Hematopoietic multipotent progenitor cell (in vitro differentiated cells): ENCODE data around the gene IP6K2. TPM values are rescaled to one million over a fixed set of nuclear protein-coding genes. Genes with fewer than 3 reads are reported as not detected.
"Not testable (repeated sequence)": the region's sequence is repeated elsewhere in the genome, so short reads cannot be mapped to it uniquely, and the experiment has no call there.

ENCODE experiments used
- DNase-seq, 3 donors: peaks; one replicate each; pipeline ENCODE4 v3.0.0-alpha.2; 2011 to 2015; ENCODE audit warnings: low read depth in 2 of 3, low spot score in 2 of 3
- total RNA-seq: library from RNA; depleted of rRNA; stranded (reverse); fragments of >200 nt; gene quantifications from one replicate; pipeline ENCODE4 v1.2.3, GENCODE V29; 2012

The IP6K2 gene
- total RNA-seq: 165 TPM

GRCh38 chr3:48716982-48717746, at the start of gene IP6K2:
TSS of gene IP6K2 (minus strand) at chr3:48717221. CDS start at chr3:48695291, 21,930 bp downstream.
- peak; percentile 85 to 99 (median 96) for DNase-seq

GRCh38 chr3:48765376-48765775, 48.4 kb upstream of the IP6K2 start:
- no peak for DNase-seq

GRCh38 chr3:48762816-48763215, 45.8 kb upstream of the IP6K2 start:
- no peak for DNase-seq

DNA sequence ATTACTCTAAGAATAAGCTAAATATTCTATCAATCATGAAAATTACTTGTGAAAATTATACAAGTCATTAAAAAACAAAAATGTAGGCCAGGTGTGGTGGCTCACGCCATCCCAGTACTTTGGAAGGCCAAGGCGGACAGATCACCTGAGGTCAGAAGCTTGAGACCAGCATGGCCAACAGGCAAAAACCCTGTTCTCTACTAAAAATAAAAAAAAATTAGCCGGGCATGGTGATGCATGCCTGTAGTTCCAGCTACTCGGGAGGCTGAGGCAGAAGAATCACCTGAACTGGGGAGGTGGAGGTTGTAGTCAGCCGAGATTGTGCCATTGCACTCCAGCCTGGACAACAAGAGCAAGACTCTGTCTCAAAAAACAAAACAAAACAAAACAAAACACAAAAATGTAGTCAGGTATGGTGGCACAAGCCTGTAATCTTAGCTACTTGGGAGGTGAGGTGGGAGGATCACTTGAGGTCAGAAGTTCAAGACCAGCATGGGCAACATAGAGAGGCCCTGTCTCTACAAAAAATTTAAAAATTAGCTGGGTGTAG, 43.0 kb upstream of the IP6K2 start:
- not testable (repeated sequence) for DNase-seq

DNA sequence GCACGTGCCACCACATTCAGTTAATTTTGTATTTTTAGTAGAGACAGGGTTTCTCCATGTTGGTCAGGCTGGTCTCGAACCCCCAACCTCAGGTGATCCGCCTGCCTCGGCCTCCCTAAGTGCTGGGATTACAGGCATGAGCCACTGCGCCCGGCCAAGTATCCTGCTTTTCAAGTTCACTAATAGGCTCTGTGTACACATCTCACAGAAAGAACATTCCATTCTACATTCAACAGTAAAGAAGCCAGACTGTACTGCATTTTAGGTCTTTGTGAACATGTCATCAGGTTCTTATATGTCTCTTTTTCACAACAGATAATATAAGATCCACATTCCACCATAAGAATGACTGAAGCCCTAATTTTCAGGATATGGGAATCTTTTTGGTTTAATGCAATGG, 42.5 kb upstream of the IP6K2 start:
- DNase-seq: not testable (repeated sequence)

DNA sequence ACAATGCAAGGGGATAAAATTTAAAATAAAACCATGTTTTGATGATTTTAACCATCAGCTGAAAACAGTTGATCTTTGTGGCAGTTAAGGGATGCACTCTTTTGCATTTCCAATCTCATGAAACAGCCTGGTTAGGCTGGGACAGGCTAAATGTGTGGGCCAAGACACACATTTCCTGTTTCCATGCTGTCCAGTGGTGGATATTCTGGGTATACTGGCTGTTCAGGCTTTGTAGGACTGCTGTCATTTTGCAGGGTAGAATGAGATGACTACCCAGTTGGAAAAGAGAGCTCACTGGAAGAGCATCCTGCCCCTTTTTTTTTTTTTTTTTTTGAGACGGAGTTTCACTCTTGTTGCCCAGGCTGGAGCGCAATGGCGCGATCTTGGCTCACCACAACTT, 42.0 kb upstream of the IP6K2 start:
- no peak for DNase-seq

GRCh38 chr3:48756640-48757039, 39.6 kb upstream of the IP6K2 start:
- no peak for DNase-seq

DNA sequence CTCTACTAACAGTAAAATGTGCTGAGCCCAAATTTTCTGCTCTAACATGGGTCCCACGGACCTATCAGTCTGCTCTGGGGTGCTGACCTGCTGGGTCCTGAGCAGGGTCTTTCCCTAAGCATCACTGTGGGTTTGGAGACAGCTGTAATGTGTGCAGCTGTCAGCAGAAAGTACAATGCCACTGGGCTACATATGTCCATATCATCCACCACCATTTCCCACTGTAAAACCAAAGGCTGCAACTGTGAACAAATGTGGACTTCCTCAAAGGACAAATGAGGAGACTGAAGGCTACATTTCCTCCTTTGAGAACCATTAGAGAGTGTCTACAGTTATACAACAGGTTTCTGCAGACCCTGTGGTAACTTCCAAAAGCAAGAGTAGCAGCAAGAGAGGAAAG, 33.8 kb upstream of the IP6K2 start:
- DNase-seq: no peak

DNA sequence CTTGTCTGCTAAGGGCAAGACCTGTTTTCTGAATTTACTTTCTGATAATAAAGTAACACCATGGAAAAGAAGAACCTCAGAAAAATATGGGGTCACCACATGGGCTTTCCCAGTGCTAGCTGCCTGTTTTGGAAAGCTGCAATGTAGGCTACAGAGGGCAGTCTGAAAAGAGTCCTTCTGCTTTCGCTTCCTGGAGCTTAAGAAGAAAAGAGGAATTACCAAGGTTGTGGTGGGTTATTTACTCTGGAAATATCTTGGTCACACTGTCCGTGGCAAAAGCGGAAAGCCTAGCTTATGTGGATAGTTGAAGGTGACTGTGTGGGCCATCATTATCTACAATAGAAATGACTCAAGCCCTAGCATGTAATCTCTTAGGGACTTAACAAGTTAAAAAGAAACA, 31.7 kb upstream of the IP6K2 start:
- no peak for DNase-seq

GRCh38 chr3:48747706-48748105, 30.7 kb upstream of the IP6K2 start:
- DNase-seq: no peak

DNA sequence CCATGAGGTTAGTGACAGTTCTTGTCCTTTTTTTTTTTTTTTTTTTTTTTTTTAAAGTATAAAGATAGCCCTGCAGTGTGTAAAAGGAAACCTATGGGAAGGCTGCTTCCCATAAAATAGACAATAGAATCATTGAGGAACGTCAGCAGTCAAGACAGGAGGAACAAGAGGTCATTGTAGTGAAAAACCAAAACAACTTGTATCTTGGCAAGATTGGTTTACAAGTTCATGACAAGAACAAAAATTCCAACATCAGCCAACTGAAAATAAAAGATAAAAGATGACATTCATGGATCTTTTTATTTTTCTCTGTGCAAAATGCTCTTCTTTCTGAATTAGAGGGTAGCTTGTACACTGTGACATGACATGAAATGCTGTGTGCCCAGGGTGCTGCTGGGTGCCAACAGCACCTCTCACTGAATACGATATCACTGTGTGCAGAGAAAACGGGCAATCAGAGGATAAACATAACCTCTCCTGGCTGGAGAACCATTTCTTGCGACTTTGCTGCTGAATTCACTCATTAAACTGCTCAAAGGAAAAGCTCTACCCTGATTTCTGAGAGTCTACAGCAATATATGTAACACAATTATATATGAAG, 30.1 kb upstream of the IP6K2 start:
- DNase-seq: no peak

DNA sequence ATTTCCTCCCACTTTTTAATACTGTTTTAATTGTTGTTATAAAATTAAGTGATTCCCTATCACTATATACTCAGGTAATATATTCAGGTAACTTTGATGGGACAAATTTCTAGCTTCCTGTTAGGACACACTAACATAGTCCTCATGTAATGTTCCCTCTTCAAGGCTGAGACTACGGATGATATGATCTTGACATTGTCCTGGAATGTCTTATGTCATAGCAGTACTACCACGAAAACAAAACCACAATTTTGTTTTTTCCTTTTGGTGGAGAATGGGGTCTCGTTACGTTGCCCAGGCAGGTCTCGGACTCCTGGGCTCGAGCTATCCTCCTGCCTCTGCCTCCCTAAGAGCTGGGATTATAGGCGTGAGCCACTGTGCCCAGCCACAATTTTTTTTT, 26.8 kb upstream of the IP6K2 start:
- no peak for DNase-seq

DNA sequence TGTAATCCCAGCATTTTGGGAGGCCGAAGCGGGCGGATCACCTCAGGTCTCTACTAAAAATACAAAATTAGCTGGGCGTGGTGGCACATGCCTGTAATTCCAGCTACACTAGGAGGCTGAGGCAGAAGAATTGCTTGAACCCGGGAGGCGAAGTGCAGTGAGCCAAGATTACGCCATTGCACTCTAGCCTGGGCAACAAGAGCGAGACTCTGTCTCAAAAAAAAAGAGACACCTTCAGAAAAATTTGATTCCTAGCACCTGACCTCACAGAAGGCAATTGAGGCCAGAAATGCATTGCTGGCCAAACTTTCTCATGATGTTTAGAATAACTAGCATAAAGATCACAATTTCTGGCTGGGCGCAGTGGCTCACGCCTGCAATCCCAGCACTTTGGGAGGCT, 24.2 kb upstream of the IP6K2 start:
- DNase-seq: not testable (repeated sequence)

- DNase-seq: peak in 2 of 3 donors; percentile 43 to 59
These were observed 23.2 kb upstream of the IP6K2 start for GRCh38 chr3:48739955-48740823.

DNA sequence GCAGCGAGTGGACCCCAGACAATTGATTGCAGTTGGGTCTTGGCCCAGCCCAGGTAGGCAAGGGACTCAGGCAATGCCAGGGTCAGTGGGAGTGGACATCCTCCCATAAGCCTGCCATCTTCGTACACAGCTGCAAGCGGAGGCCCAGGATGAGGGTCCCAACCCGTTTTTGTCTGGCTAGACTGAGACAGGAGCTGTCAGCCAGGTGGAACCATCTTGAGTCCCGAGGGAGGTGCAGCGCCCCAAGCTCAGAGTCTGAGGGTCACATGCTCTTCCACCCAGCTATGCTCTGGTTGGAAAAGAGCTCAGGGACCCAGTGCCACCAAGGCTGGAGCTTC, 22.6 kb upstream of the IP6K2 start:
- no peak for DNase-seq

- DNase-seq: no peak
These were observed 22.1 kb upstream of the IP6K2 start for GRCh38 chr3:48738926-48739616.

GRCh38 chr3:48738144-48738536, 21.1 kb upstream of the IP6K2 start:
- no peak for DNase-seq

DNA sequence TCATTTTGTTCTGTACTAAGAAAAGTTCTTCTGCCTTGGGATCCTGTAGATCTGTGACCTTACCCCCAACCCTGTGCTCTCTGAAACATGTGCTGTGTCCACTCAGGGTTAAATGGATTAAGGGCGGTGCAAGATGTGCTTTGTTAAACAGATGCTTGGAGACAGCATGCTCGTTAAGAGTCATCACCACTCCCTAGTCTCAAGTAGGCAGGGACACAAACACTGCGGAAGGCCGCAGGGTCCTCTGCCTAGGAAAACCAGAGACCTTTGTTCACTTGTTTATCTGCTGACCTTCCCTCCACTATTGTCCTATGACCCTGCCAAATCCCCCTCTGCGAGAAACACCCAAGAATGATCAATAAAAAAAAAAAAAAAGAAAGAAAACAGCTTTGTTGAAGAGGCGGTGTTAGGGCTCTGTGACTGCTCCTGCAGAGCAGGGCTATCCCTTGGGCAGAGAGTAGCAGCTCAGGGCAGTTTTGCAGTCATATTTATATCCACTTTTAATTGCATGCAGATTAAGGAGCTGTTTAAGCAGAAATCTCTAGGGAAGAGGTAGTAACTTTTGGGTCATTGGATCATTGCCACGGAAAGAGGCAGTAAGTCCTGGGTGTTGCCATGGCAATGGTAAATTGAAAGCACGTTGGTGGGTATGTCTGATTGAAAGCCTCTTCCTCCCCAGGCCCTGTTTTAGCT, 18.2 kb upstream of the IP6K2 start:
- DNase-seq: peak in 2 of 3 donors; percentile 19 to 41

DNA sequence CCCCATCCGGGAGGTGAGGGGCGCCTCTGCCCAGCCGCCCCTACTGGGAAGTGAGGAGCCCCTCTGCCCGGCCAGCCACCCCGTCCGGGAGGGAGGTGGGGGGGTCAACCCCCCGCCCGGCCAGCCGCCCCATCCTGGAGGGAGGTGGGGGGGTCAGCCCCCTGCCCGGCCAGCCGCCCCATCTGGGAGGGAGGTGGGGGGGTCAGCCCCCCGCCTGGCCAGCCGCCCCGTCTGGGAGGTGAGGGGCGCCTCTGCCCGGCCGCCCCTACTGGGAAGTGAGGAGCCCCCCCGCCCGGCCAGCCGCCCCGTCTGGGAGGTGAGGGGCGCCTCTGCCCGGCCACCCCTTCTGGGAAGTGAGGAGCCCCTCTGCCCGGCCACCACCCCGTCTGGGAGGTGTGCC, 17.5 kb upstream of the IP6K2 start:
- not testable (repeated sequence) for DNase-seq
